Colonic mucosa (tissue), 4 donors: ENCODE results near the gene IL20RB. TPM values are rescaled to one million over a fixed set of nuclear protein-coding genes. Genes with fewer than 3 reads are reported as not detected.
A peak's percentile ranks its signal among the peaks of the same experiment; 100 is the strongest.

Source experiments
- DNase-seq: peaks from one replicate; pipeline ENCODE4 v3.0.0-alpha.2; 2020
- H3K27ac ChIP-seq: fragments of 200-600 bp; one replicate; pipeline ENCODE4 v1.8.0; 2021
- H3K27me3 ChIP-seq: fragments of 200-600 bp; one replicate; pipeline ENCODE4 v1.8.0; 2021
- H3K36me3 ChIP-seq: fragments of 200-600 bp; one replicate; pipeline ENCODE4 v1.8.0; 2021
- H3K4me1 ChIP-seq: fragments of 200-600 bp; one replicate; pipeline ENCODE4 v1.8.0; 2021; ENCODE audit warnings: mild to moderate bottlenecking
- H3K4me3 ChIP-seq: fragments of 200-600 bp; one replicate; pipeline ENCODE4 v1.8.0; 2021
- H3K9ac ChIP-seq, 2 donors: one replicate each; pipeline ENCODE4 v1.7.0; 2013; ENCODE audit warnings: control low read depth in 2 of 2, low read depth in 2 of 2, low read length in 2 of 2
- H3K9me3 ChIP-seq: fragments of 200-600 bp; one replicate; pipeline ENCODE4 v1.8.0; 2021
- intact Hi-C: fragments of 100-400 bp; cut with DNase I; formaldehyde crosslinking; loops from one replicate; pipeline ENCODE4 v1.14.1; 2022
- total RNA-seq, 2 donors: library from RNA; stranded (reverse); fragmentation: NEBNext Ultra II Directional in 1 of 2; extraction: Animal tissue kit (Norgen Biotek cat#: 25700) in 1 of 2; gene quantifications; one replicate each; pipeline ENCODE4 v1.2.1, GENCODE V29; 2021
- TF ChIP-seq, protein P1 (sequence below): fragments of 200-600 bp; IDR thresholded peaks from one replicate; pipeline ENCODE4 v1.8.0; 2022; ENCODE audit warnings: antibody characterized with exemption, mild to moderate bottlenecking
- donor health status: healthy.
- donor health status: DM: no; HTN: no; CAD: no.
- donor health status: DM: no; HTN: no; CAD: no.

IL20RB gene
- total RNA-seq, 2 donors from 2014 or later = 0.74 to 0.96 TPM

- TF ChIP-seq, protein P1, sequence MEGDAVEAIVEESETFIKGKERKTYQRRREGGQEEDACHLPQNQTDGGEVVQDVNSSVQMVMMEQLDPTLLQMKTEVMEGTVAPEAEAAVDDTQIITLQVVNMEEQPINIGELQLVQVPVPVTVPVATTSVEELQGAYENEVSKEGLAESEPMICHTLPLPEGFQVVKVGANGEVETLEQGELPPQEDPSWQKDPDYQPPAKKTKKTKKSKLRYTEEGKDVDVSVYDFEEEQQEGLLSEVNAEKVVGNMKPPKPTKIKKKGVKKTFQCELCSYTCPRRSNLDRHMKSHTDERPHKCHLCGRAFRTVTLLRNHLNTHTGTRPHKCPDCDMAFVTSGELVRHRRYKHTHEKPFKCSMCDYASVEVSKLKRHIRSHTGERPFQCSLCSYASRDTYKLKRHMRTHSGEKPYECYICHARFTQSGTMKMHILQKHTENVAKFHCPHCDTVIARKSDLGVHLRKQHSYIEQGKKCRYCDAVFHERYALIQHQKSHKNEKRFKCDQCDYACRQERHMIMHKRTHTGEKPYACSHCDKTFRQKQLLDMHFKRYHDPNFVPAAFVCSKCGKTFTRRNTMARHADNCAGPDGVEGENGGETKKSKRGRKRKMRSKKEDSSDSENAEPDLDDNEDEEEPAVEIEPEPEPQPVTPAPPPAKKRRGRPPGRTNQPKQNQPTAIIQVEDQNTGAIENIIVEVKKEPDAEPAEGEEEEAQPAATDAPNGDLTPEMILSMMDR = no peak
- intact Hi-C loops = no loop called here
- no peak overlapping the region for H3K4me3 ChIP-seq
- no peak for DNase-seq
- no peak overlapping the region for H3K9ac ChIP-seq
- H3K27ac ChIP-seq = peak overlapping the region; percentile 79
- no peaks in the 10 kb centered on the region for H3K36me3 ChIP-seq
- H3K4me1 ChIP-seq = peaks cover 11% of the 10 kb centered on the region
- no peaks in the 10 kb centered on the region for H3K27me3 ChIP-seq
- H3K9me3 ChIP-seq = no peaks in the 10 kb centered on the region
Measured at GRCh38 chr3:136954251-136954650, 3.5 kb upstream of the IL20RB start.

- H3K27me3 ChIP-seq = no peaks in the 10 kb centered on the region
- DNase-seq = no peak
- intact Hi-C loops = no loop called here
- no peak overlapping the region for H3K9ac ChIP-seq
- no peaks in the 10 kb centered on the region for H3K9me3 ChIP-seq
- no peak overlapping the region for H3K4me3 ChIP-seq
- peak overlapping the region; percentile 79 for H3K27ac ChIP-seq
- TF ChIP-seq, protein P1 = no peak
- no peaks in the 10 kb centered on the region for H3K36me3 ChIP-seq
- peaks cover 11% of the 10 kb centered on the region for H3K4me1 ChIP-seq
Measured at GRCh38 chr3:136954980-136955780, 2.6 kb upstream of the IL20RB start.

DNA sequence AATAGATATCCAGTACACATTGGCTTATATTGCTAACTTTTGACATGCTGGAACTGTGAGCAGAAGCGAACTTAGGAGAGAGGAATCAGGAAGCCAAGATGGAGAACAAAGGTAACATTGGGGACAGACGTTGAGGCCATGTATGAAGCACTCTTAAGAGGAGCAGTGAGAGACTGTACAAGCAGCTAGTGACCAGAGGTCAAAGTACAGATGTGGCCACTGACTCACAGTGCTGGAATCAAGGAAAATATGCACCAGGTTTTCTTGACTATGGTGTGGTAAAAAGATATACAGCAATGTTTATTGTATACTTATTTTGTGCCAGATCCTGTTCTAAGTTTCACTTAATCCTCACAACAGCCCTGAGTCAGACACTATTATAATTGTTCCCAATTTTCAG, 2.0 kb upstream of the IL20RB start:
- no peaks in the 10 kb centered on the region for H3K27me3 ChIP-seq
- H3K36me3 ChIP-seq = no peaks in the 10 kb centered on the region
- no peak overlapping the region for H3K4me3 ChIP-seq
- peaks cover 11% of the 10 kb centered on the region for H3K4me1 ChIP-seq
- DNase-seq = peak; percentile 69
- H3K9ac ChIP-seq = no peak overlapping the region
- intact Hi-C loops = no loop called here
- peak overlapping the region; percentile 79 for H3K27ac ChIP-seq
- H3K9me3 ChIP-seq = no peaks in the 10 kb centered on the region
- TF ChIP-seq, protein P1 = no peak

- TF ChIP-seq, protein P1 = no peak
- Histone ChIP-seq H3K4me3 (no peak overlapping the region), H3K27me3 (no peaks in the 10 kb centered on the region), H3K4me1 (peaks cover 11% of the 10 kb centered on the region), H3K9ac (no peak overlapping the region), H3K36me3 (no peaks in the 10 kb centered on the region), H3K27ac (no peak overlapping the region), H3K9me3 (no peaks in the 10 kb centered on the region)
- DNase-seq = no peak
- intact Hi-C loops = no loop called here
Measured at GRCh38 chr3:136956971-136957370, 812 bp upstream of the IL20RB start.

DNA sequence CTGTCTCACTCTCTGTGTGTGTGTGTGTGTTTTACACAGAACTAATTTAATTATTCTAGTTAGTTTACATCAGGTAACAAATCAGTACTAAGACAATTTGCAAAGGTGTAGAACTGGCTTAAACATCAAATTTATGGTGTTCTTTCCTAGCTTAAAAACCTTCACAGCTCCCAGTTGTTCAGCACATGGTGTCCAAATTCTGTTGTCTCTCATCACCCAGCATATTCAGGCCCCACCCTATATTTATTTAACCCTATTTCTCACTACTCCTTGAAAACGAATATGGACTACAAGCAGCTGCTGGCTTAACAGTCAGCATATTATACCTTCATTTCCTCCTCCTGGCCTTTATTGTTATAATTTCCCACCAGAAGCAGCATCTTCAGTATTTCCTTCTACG, 1.2 kb downstream of the IL20RB start:
- Histone ChIP-seq H3K27ac (no peak overlapping the region), H3K4me1 (peaks cover 11% of the 10 kb centered on the region), H3K9ac (no peak overlapping the region), H3K36me3 (no peaks in the 10 kb centered on the region), H3K27me3 (no peaks in the 10 kb centered on the region), H3K4me3 (no peak overlapping the region), H3K9me3 (no peaks in the 10 kb centered on the region)
- DNase-seq = no peak
- TF ChIP-seq, protein P1 = no peak
- intact Hi-C loops = no loop called here
